GM19193 (cell line): Measurements from ENCODE around the gene ALDH1A3.

ENCODE experiments used
- POLR2A ChIP-seq: IDR thresholded peaks from 4 replicates; pipeline ENCODE4 v1.6.1; 2011; ENCODE audit not compliant: insufficient read depth, insufficient read length; ENCODE audit errors: extremely low read depth

The ALDH1A3 gene

GRCh38 chr15:100920516-100921135 lies 41.0 kb downstream of the ALDH1A3 start:
- TF ChIP-seq POLR2A: no peak

DNA sequence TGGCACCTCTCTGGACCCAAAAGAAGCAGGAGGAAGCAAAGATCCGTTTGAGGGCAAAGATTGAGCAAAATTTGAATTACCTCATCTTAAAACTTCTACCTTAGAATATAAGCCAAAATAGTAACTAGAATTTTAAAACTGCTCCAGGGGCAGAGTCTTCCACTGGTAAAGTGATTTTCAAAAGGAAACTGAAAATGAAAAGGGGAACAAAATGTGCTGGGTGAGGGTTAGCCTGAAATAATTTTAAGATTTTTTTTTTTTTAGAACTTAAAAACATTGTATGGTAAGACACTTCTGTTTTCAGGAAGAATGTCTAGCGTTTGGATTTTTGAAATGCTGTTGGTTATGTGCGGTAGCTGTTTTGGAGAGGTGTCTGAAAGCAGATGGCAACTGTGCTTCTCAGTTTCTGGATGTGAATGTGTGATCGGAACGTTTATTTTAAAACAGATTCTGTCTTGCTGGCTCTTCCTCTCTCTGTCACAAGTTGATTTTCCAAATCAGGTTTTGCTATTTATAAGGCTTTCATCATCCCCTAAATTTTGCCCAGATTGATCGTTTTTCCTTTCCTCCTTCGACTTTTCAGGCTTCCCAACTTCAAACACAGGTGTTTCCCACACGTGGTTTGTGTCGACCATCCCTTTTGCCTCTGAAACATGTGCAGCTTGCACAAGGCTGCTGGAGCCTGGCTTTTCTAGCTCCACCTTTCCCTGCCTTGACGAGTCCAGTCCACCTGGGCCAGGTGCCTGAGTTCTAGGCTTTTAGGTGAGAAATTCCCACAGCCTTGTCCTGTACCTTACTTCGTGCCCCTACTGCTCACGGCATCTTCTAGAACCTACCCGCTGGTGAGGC lies 42.8 kb downstream of the ALDH1A3 start:
- no peak for TF ChIP-seq POLR2A

GRCh38 chr15:100923076-100923475 lies 43.4 kb downstream of the ALDH1A3 start:
- TF ChIP-seq POLR2A: no peak

DNA sequence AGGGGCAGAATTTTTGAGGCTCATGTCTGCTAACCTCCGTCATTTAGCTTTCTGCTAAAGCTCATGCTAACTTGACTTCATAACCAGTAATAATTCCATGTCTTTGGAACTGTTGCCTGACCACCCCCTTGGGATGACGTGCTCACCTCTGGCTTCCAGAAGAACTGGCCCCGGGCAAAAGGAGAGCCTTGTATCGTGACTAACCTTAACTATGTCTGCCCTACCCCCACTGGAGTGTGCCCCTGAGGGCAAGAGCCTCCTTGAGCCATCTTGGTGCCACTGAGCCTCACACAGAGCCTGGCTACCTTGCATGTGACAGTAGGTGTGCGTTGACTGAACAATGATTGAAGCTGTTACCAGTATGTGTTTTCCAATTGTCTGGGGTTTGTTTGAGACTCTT lies 44.3 kb downstream of the ALDH1A3 start:
- TF ChIP-seq POLR2A: no peak

GRCh38 chr15:100924436-100924835 lies 44.8 kb downstream of the ALDH1A3 start:
- no peak for TF ChIP-seq POLR2A

- no peak for TF ChIP-seq POLR2A
These were observed 45.8 kb downstream of the ALDH1A3 start for GRCh38 chr15:100925480-100925879.

GRCh38 chr15:100926258-100926657 lies 46.6 kb downstream of the ALDH1A3 start:
- TF ChIP-seq POLR2A: no peak

DNA sequence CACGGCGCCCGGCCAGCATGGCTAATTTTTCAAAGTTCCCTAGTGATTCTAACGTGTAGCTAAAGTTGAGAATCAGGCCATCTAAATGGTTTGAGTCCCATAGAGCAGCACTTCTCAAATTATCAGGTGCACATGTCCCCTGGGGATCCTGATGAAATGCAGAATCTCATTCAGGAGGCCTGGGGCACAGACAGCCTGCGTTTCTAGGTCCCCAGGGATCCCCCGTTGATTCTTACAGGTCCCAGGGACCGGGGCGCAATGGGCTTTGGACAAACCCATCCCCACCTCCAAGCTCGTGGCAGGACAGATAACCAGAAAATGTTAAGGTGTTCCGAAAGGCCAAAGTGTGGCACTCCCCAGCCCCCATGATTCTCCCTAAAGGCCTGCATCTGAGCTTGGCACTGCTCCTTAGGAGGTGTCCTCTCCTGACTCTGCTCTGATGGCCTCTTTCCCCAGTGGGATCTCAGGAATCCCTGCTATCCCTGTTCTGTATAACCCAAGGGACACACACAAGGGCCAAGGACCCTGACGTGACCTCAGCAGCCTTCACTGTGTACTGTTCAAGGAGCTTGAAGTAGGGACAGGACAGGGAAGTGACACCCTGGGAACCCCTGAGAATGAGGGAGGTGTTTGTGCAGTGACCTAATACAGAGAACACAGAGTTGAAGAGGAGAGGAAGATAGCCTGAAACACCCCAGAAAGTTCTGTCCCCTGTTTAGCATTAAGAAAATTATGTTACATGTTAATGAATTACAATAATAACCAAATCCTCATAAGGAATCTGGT lies 47.5 kb downstream of the ALDH1A3 start:
- no peak for TF ChIP-seq POLR2A

GRCh38 chr15:100928632-100929280 lies 49.1 kb downstream of the ALDH1A3 start:
- TF ChIP-seq POLR2A: no peak

- TF ChIP-seq POLR2A: no peak
These were observed 50.0 kb downstream of the ALDH1A3 start for GRCh38 chr15:100929641-100930042.

- no peak for TF ChIP-seq POLR2A
These were observed 50.7 kb downstream of the ALDH1A3 start for GRCh38 chr15:100930306-100930848.

- TF ChIP-seq POLR2A: no peak
These were observed 51.7 kb downstream of the ALDH1A3 start for GRCh38 chr15:100931143-100931890.

DNA sequence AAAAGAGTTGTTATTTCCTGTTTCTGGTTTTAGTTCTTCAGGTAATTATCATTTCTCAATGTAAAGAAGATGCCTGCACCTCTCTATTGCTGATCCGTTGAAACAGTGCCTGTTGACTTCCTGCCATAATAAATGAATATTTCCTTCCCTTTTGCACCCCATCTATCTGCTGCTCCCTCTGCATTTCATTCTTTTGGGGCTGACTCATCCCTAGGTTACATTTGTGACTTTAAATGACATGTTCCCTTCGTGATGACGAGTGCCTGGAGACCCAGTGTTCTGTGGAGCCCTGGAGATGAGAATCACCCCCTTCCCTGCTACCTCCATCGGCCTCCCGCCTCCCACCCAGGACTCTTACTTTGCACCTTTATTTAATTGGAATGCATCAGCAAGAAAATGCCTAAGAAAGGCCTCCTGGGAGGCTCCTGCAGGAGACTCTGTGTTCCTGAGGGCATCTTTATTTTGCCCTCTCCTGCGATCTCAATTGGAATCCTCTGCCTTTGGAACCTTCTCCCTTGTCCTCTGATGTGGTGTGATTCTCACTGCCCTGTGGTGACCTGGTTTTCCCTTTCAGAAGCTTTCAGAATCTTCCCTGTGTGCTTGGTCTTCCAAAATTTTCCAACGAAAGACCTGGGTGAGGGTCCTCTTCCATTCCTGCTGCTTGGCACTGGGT lies 53.2 kb downstream of the ALDH1A3 start:
- TF ChIP-seq POLR2A: no peak
